LNCaP clone FGC (cell line): ENCODE measurements around the gene GEMIN5.

Source experiments
- DNase-seq: peaks from one replicate; pipeline ENCODE4 v3.0.0-alpha.2; 2011; ENCODE audit warnings: low read depth
- H3K4me3 ChIP-seq: 2 replicates; pipeline ENCODE4 v1.5.1; 2011; ENCODE audit warnings: mild to moderate bottlenecking, low read depth, low read length, control low read depth
- TF ChIP-seq, protein P1 (sequence below): IDR thresholded peaks from 2 replicates; pipeline ENCODE4 v1.5.1; 2012; ENCODE audit warnings: mild to moderate bottlenecking; ENCODE audit not compliant: control insufficient read depth, insufficient read depth; ENCODE audit errors: extremely low read depth

GEMIN5 gene

GRCh38 chr5:154956712-154957111, 18.7 kb upstream of the GEMIN5 start:
- DNase-seq = no peak
- TF ChIP-seq, protein P1, sequence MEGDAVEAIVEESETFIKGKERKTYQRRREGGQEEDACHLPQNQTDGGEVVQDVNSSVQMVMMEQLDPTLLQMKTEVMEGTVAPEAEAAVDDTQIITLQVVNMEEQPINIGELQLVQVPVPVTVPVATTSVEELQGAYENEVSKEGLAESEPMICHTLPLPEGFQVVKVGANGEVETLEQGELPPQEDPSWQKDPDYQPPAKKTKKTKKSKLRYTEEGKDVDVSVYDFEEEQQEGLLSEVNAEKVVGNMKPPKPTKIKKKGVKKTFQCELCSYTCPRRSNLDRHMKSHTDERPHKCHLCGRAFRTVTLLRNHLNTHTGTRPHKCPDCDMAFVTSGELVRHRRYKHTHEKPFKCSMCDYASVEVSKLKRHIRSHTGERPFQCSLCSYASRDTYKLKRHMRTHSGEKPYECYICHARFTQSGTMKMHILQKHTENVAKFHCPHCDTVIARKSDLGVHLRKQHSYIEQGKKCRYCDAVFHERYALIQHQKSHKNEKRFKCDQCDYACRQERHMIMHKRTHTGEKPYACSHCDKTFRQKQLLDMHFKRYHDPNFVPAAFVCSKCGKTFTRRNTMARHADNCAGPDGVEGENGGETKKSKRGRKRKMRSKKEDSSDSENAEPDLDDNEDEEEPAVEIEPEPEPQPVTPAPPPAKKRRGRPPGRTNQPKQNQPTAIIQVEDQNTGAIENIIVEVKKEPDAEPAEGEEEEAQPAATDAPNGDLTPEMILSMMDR = no peak

GRCh38 chr5:154949781-154950180, 11.8 kb upstream of the GEMIN5 start:
- DNase-seq = no peak
- no peak overlapping the region for H3K4me3 ChIP-seq
- TF ChIP-seq, protein P1 = no peak

More at GRCh38 chr5:154956712-154957111, 18.7 kb upstream of the GEMIN5 start:
- H3K4me3 ChIP-seq = no peak overlapping the region

GRCh38 chr5:154948313-154948712, 10.3 kb upstream of the GEMIN5 start:
- TF ChIP-seq, protein P1 = no peak
- no peak overlapping the region for H3K4me3 ChIP-seq
- DNase-seq = no peak

- no peak for DNase-seq
- no peak overlapping the region for H3K4me3 ChIP-seq
- TF ChIP-seq, protein P1 = no peak
Measured at GRCh38 chr5:154947778-154948177, 9.8 kb upstream of the GEMIN5 start.

DNA sequence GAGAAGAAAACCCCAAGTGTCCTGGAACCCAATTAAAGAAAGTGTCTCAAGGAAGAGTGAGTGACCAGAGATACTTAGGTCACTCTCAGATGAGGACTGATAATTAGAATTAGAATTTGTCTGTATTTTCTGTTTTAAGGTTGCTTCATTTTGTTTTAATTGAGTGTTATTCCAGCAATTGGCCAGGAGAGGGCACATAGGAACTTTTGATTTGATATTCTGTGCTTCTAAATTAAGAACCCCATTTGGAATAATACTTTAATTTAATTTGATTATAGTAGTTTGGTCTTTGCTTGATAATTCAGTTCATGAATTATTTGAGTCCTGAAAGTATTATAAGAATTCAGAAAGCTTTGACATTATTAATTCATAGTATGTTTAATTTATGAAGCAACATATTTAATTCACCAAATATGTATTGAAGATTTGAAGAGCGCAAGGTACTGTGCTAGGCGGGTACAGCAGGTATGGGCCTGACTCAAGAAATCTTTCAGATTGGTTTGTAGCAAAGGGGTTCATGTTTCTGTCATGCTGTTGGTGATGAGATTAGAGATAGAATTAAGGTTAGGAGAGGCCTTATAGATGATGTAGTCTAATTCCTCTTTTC, 7.8 kb upstream of the GEMIN5 start:
- no peak for DNase-seq
- H3K4me3 ChIP-seq = no peak overlapping the region
- TF ChIP-seq, protein P1 = peak; percentile 39; the same call in 1 of the 2 replicates

DNA sequence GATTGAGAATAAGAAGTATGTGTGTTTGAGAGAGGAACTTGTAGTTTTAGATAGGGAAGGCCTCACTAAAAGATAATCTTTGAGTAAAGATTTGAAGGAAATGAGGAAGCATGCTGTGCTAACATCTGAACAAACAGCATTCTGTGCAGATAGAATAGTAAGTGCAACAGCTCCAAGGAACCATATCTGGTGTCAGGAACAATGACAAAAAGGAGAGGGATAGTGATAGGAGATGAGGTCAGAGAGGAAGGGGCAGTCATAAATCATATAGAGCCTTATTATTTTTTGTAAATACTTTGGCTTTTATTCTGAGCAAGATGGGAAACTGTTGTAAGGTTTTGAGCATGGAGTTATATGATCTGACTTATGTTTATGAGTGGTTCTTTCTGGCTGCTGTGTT, 6.7 kb upstream of the GEMIN5 start:
- TF ChIP-seq, protein P1 = no peak
- DNase-seq = no peak
- no peak overlapping the region for H3K4me3 ChIP-seq

- DNase-seq = no peak
- no peak overlapping the region for H3K4me3 ChIP-seq
- TF ChIP-seq, protein P1 = no peak
Measured at GRCh38 chr5:154943527-154943926, 5.5 kb upstream of the GEMIN5 start.
